Measurements from ENCODE around the gene CD300LG.

- TF ChIP-seq POLR2A (IDR thresholded peaks at IDR 0.05), result no peak
- no peak for TF ChIP-seq CTCF (IDR thresholded peaks at IDR 0.05)
Observed at GRCh38 chr17:43900183-43900857, 53.3 kb downstream of the CD300LG start.

Measured in body of pancreas (tissue), 4 donors.